Muscle of leg (tissue), 11 donors: ENCODE measurements around the gene SLC49A4. TPM values are rescaled to one million over a fixed set of nuclear protein-coding genes. Genes with fewer than 3 reads are reported as not detected.

Source experiments
- DNase-seq: peaks from one replicate; pipeline ENCODE4 v3.0.0; 2013
- H3K27ac ChIP-seq: one replicate; pipeline ENCODE4 v1.5.1; 2013; ENCODE audit warnings: mild to moderate bottlenecking, low read length, control low read depth
- H3K27me3 ChIP-seq: one replicate; pipeline ENCODE4 v1.6.1; 2013; ENCODE audit warnings: low read length; ENCODE audit not compliant: control insufficient read depth, insufficient read depth
- H3K36me3 ChIP-seq: one replicate; pipeline ENCODE4 v1.6.1; 2013; ENCODE audit warnings: low read length; ENCODE audit not compliant: control insufficient read depth, insufficient read depth
- H3K4me1 ChIP-seq: one replicate; pipeline ENCODE4 v1.6.1; 2013; ENCODE audit warnings: low read length; ENCODE audit not compliant: control insufficient read depth, insufficient read depth
- H3K4me3 ChIP-seq: one replicate; pipeline ENCODE4 v1.5.1; 2013; ENCODE audit warnings: low read length, control low read depth
- H3K9me3 ChIP-seq: replicated peaks from 2 replicates; pipeline ENCODE4 v1.6.1; 2013; ENCODE audit warnings: low read depth, low read length; ENCODE audit not compliant: control insufficient read depth
- WGBS: methylation state at CpG from one replicate; pipeline ENCODE4 v1.1.5; 2013; ENCODE audit warnings: missing lambda C conversion rate; ENCODE audit not compliant: insufficient coverage; 5-methylcytosine and 5-hydroxymethylcytosine counted together
- polyA plus RNA-seq, 8 donors: library from polyadenylated mRNA; unstranded; fragments of 120-200 nt; gene quantifications; one replicate each; pipeline versions ENCODE4 v1.2.1 to v1.2.3, GENCODE V29; 2013; ENCODE audit warnings: inconsistent platforms in 1 of 8, low replicate concordance in 1 of 8; ENCODE audit not compliant: insufficient read length in 8 of 8, insufficient read depth in 1 of 8
- total RNA-seq: library from RNA; stranded (reverse); fragments of 120-200 nt; gene quantifications from one replicate; pipeline ENCODE4 v1.2.4, GENCODE V29; 2013

The SLC49A4 gene
- total and polyA plus RNA-seq, 9 donors, result 4.0 to 6.2 (median 4.8) TPM

- 100% methylated on average over 2 of the region's 3 CpGs for WGBS
- H3K36me3 ChIP-seq, result no peaks in the 10 kb centered on the region
- no peak overlapping the region for H3K27ac ChIP-seq
- no peak overlapping the region for H3K4me3 ChIP-seq
- H3K9me3 ChIP-seq, result no peaks in the 10 kb centered on the region
- H3K27me3 ChIP-seq, result no peaks in the 10 kb centered on the region
- no peak for DNase-seq
- peaks cover 3% of the 10 kb centered on the region for H3K4me1 ChIP-seq
These were observed 5.9 kb downstream of the SLC49A4 start for GRCh38 chr3:122800706-122801237.

- H3K27me3 ChIP-seq, result no peaks in the 10 kb centered on the region
- no CpG with 5 or more reads among the region's 1 CpG for WGBS
- H3K9me3 ChIP-seq, result no peaks in the 10 kb centered on the region
- H3K4me3 ChIP-seq, result no peak overlapping the region
- H3K27ac ChIP-seq, result no peak overlapping the region
- H3K4me1 ChIP-seq, result no peaks in the 10 kb centered on the region
- DNase-seq, result peak; percentile 35
- no peaks in the 10 kb centered on the region for H3K36me3 ChIP-seq
These were observed 7.5 kb downstream of the SLC49A4 start for GRCh38 chr3:122802323-122802722.

- DNase-seq, result no peak
- 100% methylated on average over 1 of the region's 2 CpGs for whole genome bisulfite sequencing
- no peak overlapping the region for H3K27ac ChIP-seq
These were observed 9.1 kb downstream of the SLC49A4 start for GRCh38 chr3:122803977-122804376.

GRCh38 chr3:122810734-122811133, 15.9 kb downstream of the SLC49A4 start:
- Histone ChIP-seq H3K4me3 (no peak overlapping the region), H3K4me1 (no peaks in the 10 kb centered on the region), H3K36me3 (peaks cover 2% of the 10 kb centered on the region), H3K27me3 (no peaks in the 10 kb centered on the region), H3K27ac (no peak overlapping the region), H3K9me3 (no peaks in the 10 kb centered on the region)
- DNase-seq, result no peak

More at GRCh38 chr3:122803977-122804376, 9.1 kb downstream of the SLC49A4 start:
- no peaks in the 10 kb centered on the region for H3K9me3 ChIP-seq
- H3K4me3 ChIP-seq, result no peak overlapping the region
- H3K4me1 ChIP-seq, result no peaks in the 10 kb centered on the region
- no peaks in the 10 kb centered on the region for H3K27me3 ChIP-seq
- peaks cover 2% of the 10 kb centered on the region for H3K36me3 ChIP-seq

- no peaks in the 10 kb centered on the region for H3K36me3 ChIP-seq
- no peak overlapping the region for H3K4me3 ChIP-seq
- no peaks in the 10 kb centered on the region for H3K9me3 ChIP-seq
- no peak for DNase-seq
- no peaks in the 10 kb centered on the region for H3K27me3 ChIP-seq
- WGBS, result no CpG with 5 or more reads among the region's 2 CpGs
- no peak overlapping the region for H3K27ac ChIP-seq
- no peaks in the 10 kb centered on the region for H3K4me1 ChIP-seq
These were observed 21.7 kb downstream of the SLC49A4 start for GRCh38 chr3:122816587-122816986.

- WGBS, result 88% methylated on average over 1 of the region's 7 CpGs
- Histone ChIP-seq H3K36me3 (peaks cover 6% of the 10 kb centered on the region), H3K27ac (peak overlapping the region; percentile 25), H3K4me3 (no peak overlapping the region), H3K9me3 (no peaks in the 10 kb centered on the region), H3K4me1 (no peaks in the 10 kb centered on the region), H3K27me3 (no peaks in the 10 kb centered on the region)
- no peak for DNase-seq
These were observed 29.9 kb downstream of the SLC49A4 start for GRCh38 chr3:122824465-122825381.

- H3K9me3 ChIP-seq, result no peaks in the 10 kb centered on the region
- WGBS, result no CpG with 5 or more reads among the region's 4 CpGs
- H3K4me3 ChIP-seq, result no peak overlapping the region
- H3K36me3 ChIP-seq, result peaks cover 6% of the 10 kb centered on the region
- H3K27me3 ChIP-seq, result no peaks in the 10 kb centered on the region
- H3K27ac ChIP-seq, result no peak overlapping the region
- H3K4me1 ChIP-seq, result no peaks in the 10 kb centered on the region
- DNase-seq, result peak; percentile 69
These were observed 30.6 kb downstream of the SLC49A4 start for GRCh38 chr3:122825460-122825859.

- no peaks in the 10 kb centered on the region for H3K4me1 ChIP-seq
- H3K9me3 ChIP-seq, result no peaks in the 10 kb centered on the region
- no peak for DNase-seq
- no peaks in the 10 kb centered on the region for H3K27me3 ChIP-seq
- H3K27ac ChIP-seq, result no peak overlapping the region
- WGBS, result no CpG with 5 or more reads among the region's 1 CpG
- H3K4me3 ChIP-seq, result no peak overlapping the region
- peaks cover 6% of the 10 kb centered on the region for H3K36me3 ChIP-seq
These were observed 31.4 kb downstream of the SLC49A4 start for GRCh38 chr3:122826278-122826677.

- DNase-seq, result peak; percentile 8
- Histone ChIP-seq H3K27me3 (no peaks in the 10 kb centered on the region), H3K36me3 (peaks cover 6% of the 10 kb centered on the region), H3K4me1 (no peaks in the 10 kb centered on the region), H3K9me3 (no peaks in the 10 kb centered on the region), H3K27ac (no peak overlapping the region), H3K4me3 (no peak overlapping the region)
- 88% methylated on average over 4 of the region's 4 CpGs for WGBS
These were observed 33.4 kb downstream of the SLC49A4 start for GRCh38 chr3:122828281-122828680.

GRCh38 chr3:122835590-122835989, 40.7 kb downstream of the SLC49A4 start:
- no peak overlapping the region for H3K4me3 ChIP-seq
- no peaks in the 10 kb centered on the region for H3K9me3 ChIP-seq
- no peaks in the 10 kb centered on the region for H3K36me3 ChIP-seq
- no CpG with 5 or more reads among the region's 2 CpGs for WGBS
- no peaks in the 10 kb centered on the region for H3K27me3 ChIP-seq
- H3K27ac ChIP-seq, result no peak overlapping the region
- no peak for DNase-seq
- H3K4me1 ChIP-seq, result no peaks in the 10 kb centered on the region
